Heart left ventricle (tissue), 16 donors: ENCODE measurements around the gene LRRN3. TPM values are rescaled to one million over a fixed set of nuclear protein-coding genes. Genes with fewer than 3 reads are reported as not detected.

Experiments used
- ATAC-seq, 4 donors: fragments of 200-7000 bp; cut with Tn5 transposase; one replicate each; pipeline ENCODE4 v1.9.1; 2020 to 2022; ENCODE audit warnings: moderate library complexity in 4 of 4, mild to moderate bottlenecking in 3 of 4, moderate number of reproducible peaks in 1 of 4
- DNase-seq, 5 donors: peaks; one replicate each; pipeline ENCODE4 v3.0.0-alpha.2; 2020
- H3K27ac ChIP-seq, 12 donors: fragments of 200-600 bp; sonication (generic) in 4 of 12; one replicate each; pipeline versions ENCODE4 v1.5.0 to v1.8.0; 2016 to 2022; ENCODE audit warnings: mild to moderate bottlenecking in 2 of 12
- H3K27me3 ChIP-seq, 9 donors: fragments of 200-600 bp; sonication (generic) in 2 of 9; one replicate each; pipeline versions ENCODE4 v1.5.1 to v1.8.0; 2016 to 2022; ENCODE audit warnings: mild to moderate bottlenecking in 3 of 9
- H3K36me3 ChIP-seq, 9 donors: fragments of 200-600 bp; sonication (generic) in 2 of 9; one replicate each; pipeline versions ENCODE4 v1.5.0 to v1.8.0; 2018 to 2022; ENCODE audit warnings: mild to moderate bottlenecking in 2 of 9
- H3K4me1 ChIP-seq, 12 donors: fragments of 200-600 bp; sonication (generic) in 4 of 12; one replicate each; pipeline versions ENCODE4 v1.5.0 to v1.8.0; 2016 to 2022; ENCODE audit warnings: mild to moderate bottlenecking in 3 of 12
- H3K4me3 ChIP-seq, 12 donors: fragments of 200-600 bp; sonication (generic) in 4 of 12; one replicate each; pipeline versions ENCODE4 v1.5.0 to v1.8.0; 2017 to 2022; ENCODE audit warnings: mild to moderate bottlenecking in 9 of 12, moderate library complexity in 4 of 12
- H3K9me3 ChIP-seq, 12 donors: fragments of 200-600 bp; sonication (generic) in 4 of 12; one replicate each; pipeline versions ENCODE4 v1.5.0 to v1.8.0; 2016 to 2022; ENCODE audit warnings: mild to moderate bottlenecking in 1 of 12
- CTCF ChIP-seq, 12 donors: fragments of 200-600 bp; sonication (generic) in 4 of 12; IDR thresholded peaks; one replicate each; pipeline versions ENCODE4 v1.5.0 to v1.8.0; 2018 to 2022; ENCODE audit warnings: antibody characterized with exemption in 12 of 12, mild to moderate bottlenecking in 5 of 12
- POLR2A ChIP-seq, 2 donors: fragments of 450-650 bp; IDR thresholded peaks; one replicate each; pipeline ENCODE4 v1.6.1; 2017; ENCODE audit warnings: antibody characterized with exemption in 2 of 2, mild to moderate bottlenecking in 2 of 2, moderate library complexity in 2 of 2
- WGBS, 4 donors: extraction: QIAGEN DNeasy Blood & Tissue Kit in 2 of 4; methylation state at CpG; one replicate each; pipeline versions ENCODE4 v1.1.5 to v1.1.7; 2013 to 2018; 5-methylcytosine and 5-hydroxymethylcytosine counted together
- intact Hi-C, 10 donors: fragments of 100-400 bp; cut with DNase I; formaldehyde crosslinking; loops; one replicate each; pipeline versions ENCODE4 v1.11.1 to v1.14.2; 2022
- polyA plus RNA-seq, 2 donors: library from polyadenylated mRNA; stranded (reverse); fragments of 200-250 nt; gene quantifications; one replicate each; pipeline ENCODE4 v1.2.3, GENCODE V29; 2013
- total RNA-seq, 9 donors: library from RNA; depleted of rRNA in 2 of 9; stranded (reverse); fragments of >200 nt in 2 of 9; fragmentation: NEBNext Ultra II Directional in 3 of 9; extraction: Animal tissue kit (Norgen Biotek cat#: 25700) in 3 of 9; gene quantifications; one replicate each; pipeline versions ENCODE4 v1.1.0 to v1.2.4, GENCODE V29; 2016 to 2023
- donor health status: ischemic (EF 13 %, LVEDD 7.1; RV severe dilation, severe dysfunction).
- donor health status: healthy with polysubstance abuse.
- donor health status: DM: no; HTN: yes; CAD: no.
- donor health status: DM: no; HTN: no; CAD: no.
- donor health status: ischemic (EF 25% LVEDD 6.9; RV normal size, moderate dysfunction).
- donor health status: ischemic (EF 25% LVEDD 5.7; RV mildly dilated, moderate dysfunction).
- donor health status: healthy.
- donor health status: DM: yes; HTN: yes; CAD: no.
- donor health status: ischemic (EF 35%, LVEDD 5.7; RV mildly dilated, moderate dysfunction).
- donor health status: nonischemic (EF 11% LVEDD 7.7; RV severe dilation, severe dysfunction).
- donor health status: DM: yes; HTN: yes; CAD: no.
- donor health status: PGD.
- donor health status: ischemic (EF 29% LVEDD 5.4; RV normal size, mild dysfunction).
- donor health status: nonischemic (EF 23%, LVEDD 6.1; RV moderate dilation, normal function).

LRRN3 gene
- total and polyA plus RNA-seq, 11 donors = 0.52 to 11.0 (median 2.3) TPM

GRCh38 chr7:111081546-111082267, 9.2 kb upstream of the LRRN3 start:
- Histone ChIP-seq H3K4me3 (no peak overlapping the region), H3K27ac (no peak overlapping the region), H3K27me3 (no peaks in the 10 kb centered on the region), H3K36me3 (no peaks in the 10 kb centered on the region), H3K4me1 (peaks cover 0 to 15% (median 0%) of the 10 kb centered on the region in 12 donors), H3K9me3 (no peaks in the 10 kb centered on the region)
- TF ChIP-seq CTCF (IDR thresholded peaks at IDR 0.05) (no peak), POLR2A (IDR thresholded peaks at IDR 0.05) (no peak)
- no peak for ATAC-seq
- no peak for DNase-seq
- intact Hi-C loops = no loop called here
- 89 to 94% (median 91%) methylated on average over 4 of the region's 4 CpGs for WGBS, 4 donors

- H3K27me3 ChIP-seq = no peaks in the 10 kb centered on the region
- DNase-seq = no peak
- no peak overlapping the region for H3K27ac ChIP-seq
- no peak overlapping the region for H3K4me3 ChIP-seq
- ATAC-seq = no peak
- H3K4me1 ChIP-seq = peaks cover 0 to 15% (median 0%) of the 10 kb centered on the region in 12 donors
- no peak for TF ChIP-seq POLR2A (IDR thresholded peaks at IDR 0.05)
- TF ChIP-seq CTCF (IDR thresholded peaks at IDR 0.05) = no peak
- 45 to 59% (median 52%) methylated on average over 4 of the region's 4 CpGs for WGBS, 4 donors
- intact Hi-C loops = no loop called here
- no peaks in the 10 kb centered on the region for H3K9me3 ChIP-seq
- no peaks in the 10 kb centered on the region for H3K36me3 ChIP-seq
These were observed 8.6 kb upstream of the LRRN3 start for GRCh38 chr7:111082351-111082750.

- H3K36me3 ChIP-seq = no peaks in the 10 kb centered on the region
- H3K9me3 ChIP-seq = no peaks in the 10 kb centered on the region
- intact Hi-C loops = no loop called here
- H3K4me3 ChIP-seq = no peak overlapping the region
- H3K4me1 ChIP-seq = peaks cover 0 to 15% (median 0%) of the 10 kb centered on the region in 12 donors
- TF ChIP-seq CTCF (IDR thresholded peaks at IDR 0.05) (no peak), POLR2A (IDR thresholded peaks at IDR 0.05) (no peak)
- DNase-seq (no peak), ATAC-seq (no peak)
- WGBS, 4 donors = 55 to 63% (median 61%) methylated on average over 5 of the region's 5 CpGs
- H3K27me3 ChIP-seq = no peaks in the 10 kb centered on the region
- H3K27ac ChIP-seq = no peak overlapping the region
These were observed 7.5 kb upstream of the LRRN3 start for GRCh38 chr7:111083413-111083812.

GRCh38 chr7:111085356-111085755, 5.6 kb upstream of the LRRN3 start:
- Histone ChIP-seq H3K4me1 (peaks cover 0 to 15% (median under 1%) of the 10 kb centered on the region in 12 donors), H3K36me3 (no peaks in the 10 kb centered on the region), H3K27ac (no peak overlapping the region), H3K27me3 (no peaks in the 10 kb centered on the region), H3K4me3 (no peak overlapping the region), H3K9me3 (no peaks in the 10 kb centered on the region)
- intact Hi-C loops = loop anchor here in 2 of 10 donors (5.0 kb wide), 1 partner anchor 402 kb away; no protein-coding TSS in a partner anchor
- TF ChIP-seq CTCF (IDR thresholded peaks at IDR 0.05) (no peak), POLR2A (IDR thresholded peaks at IDR 0.05) (no peak)
- whole genome bisulfite sequencing, 4 donors = 95 to 100% (median 97%) methylated on average over 3 of the region's 3 CpGs
- ATAC-seq (no peak), DNase-seq (no peak)
